NCI-H1048 (cell line): Measurements from ENCODE around the gene MAFF.
A peak's percentile ranks its signal among the peaks of the same experiment; 100 is the strongest.
"Not testable (repeated sequence)": the region's sequence is repeated elsewhere in the genome, so short reads cannot be mapped to it uniquely, and the experiment has no call there.

Experiments used
- DNase-seq: peaks from one replicate; lab custom pipeline; 2025; lab: John Stamatoyannopoulos, UW

Gene MAFF

DNA sequence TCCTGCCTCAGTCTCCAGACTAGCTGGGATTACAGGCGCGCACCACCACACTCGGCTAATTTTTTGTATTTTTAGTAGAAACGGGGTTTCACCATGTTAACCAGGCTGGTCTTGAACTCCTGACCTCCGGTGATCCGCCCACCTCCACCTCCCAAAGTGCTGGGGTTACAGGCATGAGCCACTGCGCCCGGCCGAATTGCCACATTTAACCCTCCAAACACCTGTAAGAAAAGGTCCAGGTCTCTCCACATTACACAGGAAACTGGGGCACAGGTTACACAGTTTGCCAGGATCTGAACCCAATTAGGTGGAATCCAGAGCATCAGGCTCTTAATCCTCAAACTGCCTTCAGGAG lies 24.2 kb upstream of the MAFF start:
- not testable (repeated sequence) for DNase-seq

DNA sequence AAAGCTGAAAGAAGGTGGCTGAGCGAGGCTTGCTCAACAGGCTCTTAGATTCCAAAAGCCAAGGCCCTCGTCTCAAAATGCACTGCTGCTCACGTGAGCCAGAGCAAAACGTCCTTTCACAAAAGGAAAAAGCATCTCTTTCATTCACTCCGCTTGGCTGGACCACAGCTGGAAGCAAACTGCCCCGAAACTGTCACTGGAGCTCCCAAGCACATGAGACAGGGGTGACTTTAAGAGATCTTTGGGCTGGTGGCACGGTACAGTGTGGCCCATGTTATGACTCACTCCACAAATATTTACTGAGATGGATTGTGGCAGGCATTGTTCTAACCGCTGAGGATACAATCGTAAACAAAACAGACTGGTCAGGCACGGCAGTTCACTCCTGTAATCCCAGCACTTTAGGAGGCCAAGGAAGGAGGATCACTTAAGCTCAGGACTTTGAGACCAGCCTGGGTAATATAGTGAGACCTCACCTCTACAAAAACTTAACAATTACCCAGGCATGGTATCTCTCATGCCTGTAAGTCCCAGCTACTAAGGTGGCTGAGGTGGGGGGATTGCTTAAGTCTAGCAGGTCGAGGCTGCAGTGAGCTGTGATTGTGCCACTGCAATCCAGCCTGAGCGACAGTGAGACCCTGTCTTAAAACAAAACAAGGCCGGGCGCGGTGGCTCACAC lies 23.7 kb upstream of the MAFF start:
- no peak for DNase-seq

DNA sequence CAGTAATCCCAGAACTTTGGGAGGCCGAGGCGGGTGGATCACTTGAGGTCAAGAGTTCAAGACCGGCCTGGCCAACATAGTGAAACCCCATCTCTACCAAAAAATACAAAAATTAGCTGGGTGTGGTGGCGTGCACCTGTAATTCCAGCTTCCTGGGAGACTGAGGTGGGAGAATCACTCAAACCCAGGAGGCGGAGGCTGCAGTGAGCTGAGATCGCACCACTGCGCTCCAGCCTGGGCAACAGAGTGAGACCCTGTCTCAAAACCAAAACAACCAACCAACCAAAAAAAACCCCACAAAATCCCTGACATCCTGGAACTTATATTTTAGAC lies 23.2 kb upstream of the MAFF start:
- DNase-seq: not testable (repeated sequence)

DNA sequence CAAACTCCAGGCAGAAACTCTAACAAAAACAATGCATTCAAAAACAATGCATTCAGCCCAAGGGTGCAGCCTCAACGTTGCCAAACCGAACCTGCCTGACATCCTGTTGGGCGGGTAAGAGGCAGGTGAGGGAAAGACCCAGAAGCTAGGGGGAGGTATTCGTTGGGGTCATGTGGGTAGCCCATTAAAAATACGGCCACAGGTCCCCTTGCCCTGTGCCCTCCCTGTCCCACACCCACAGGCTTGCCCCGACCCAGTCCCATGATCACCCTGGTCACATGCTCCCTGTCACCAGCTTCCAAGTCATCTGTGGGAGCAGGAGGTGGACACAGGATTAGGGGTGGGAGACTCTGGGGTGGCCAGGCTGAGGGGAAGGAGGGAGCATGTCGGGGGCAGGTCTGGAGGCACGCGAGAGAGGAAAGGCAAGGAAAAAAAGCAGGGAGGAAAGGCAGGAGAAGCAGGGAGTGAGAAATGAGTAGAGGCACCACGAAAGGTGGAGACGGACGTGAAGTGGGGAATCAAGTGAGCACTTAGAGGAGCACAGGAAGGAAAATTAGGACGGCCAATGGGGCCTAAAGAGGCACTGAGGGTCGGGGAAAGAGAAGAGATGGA lies 20.8 kb upstream of the MAFF start:
- DNase-seq: no peak

DNA sequence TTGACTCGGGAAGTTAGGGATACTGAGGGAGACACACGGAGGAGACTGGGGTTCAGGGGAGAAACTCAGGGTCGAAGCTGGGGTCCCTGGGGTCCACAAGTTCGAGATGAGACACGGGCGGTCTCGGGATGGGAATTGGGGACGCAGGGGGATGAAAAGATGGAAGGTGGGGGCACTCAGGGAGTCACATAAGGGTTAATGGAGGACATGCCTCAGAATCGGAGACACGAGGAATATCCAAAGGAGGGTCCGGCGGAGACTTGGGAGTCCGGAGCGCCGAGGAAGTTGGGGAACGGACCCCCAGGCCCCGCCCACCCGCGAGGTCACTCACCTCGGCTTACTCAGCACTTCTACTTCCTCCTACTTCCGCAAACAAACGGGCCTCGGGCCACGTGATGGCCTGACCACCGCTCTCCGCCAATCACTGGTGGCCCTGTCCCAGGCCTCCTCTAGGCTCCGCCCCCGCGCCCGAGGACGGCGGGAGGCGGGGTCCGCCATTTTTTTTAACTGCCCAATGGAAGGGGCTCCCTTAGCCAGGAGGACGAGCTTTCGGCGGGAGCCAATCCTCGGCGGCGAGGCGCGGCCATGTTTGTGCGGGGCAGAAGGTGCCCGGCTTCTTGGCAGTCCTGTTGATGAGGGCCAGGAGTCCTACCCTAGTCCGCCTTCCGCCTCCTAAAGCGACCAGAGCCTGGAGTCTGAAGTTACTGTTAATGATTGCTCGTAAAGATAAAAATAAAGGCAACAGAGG lies 20.2 kb upstream of the MAFF start, which contains the start of gene PLA2G6:
TSS of gene PLA2G6 (minus strand) at position 378 of the 748 bp plus-strand sequence. CDS start 12,404 bp downstream, outside the sequence.
- peak; percentile 96 for DNase-seq

DNA sequence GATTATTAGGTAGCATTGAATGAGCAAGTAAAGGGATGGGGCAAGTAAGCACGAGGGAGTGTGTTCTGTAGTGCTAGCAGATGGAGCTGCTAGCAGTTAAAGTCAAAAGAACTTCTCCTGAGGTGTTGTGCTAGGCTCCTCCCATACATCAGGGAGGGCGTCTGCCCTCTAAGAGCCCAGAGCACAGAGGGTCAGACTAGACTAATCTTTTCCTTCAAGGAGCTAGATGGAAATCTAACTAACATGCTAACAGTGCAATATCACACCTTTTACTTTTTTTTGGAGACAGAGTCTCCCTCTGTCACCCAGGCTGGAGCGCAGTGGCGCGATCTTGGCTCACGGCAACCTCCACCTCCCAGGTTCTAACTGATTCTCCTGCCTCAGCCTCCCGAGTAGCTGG lies 17.0 kb upstream of the MAFF start:
- DNase-seq: no peak

DNA sequence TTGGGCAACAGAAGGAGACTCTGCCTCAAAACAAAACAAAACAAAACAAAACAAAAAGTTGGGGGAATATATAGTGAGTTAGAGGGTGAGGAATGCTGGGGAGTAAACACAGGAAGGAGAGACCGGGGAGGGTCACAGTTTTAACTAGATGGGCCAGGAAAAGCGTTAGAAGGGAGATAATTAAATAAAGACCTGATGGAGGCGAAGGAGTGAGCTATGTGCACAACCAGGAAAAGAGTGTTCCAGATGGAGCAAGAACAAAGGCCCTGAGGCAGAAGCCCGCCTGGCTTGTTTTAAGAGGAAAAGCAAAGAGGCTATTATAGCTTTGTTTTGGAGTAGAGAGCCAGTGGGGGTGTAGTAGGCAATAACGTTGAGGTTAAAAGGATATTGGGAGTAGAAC lies 15.4 kb upstream of the MAFF start:
- DNase-seq: no peak

DNA sequence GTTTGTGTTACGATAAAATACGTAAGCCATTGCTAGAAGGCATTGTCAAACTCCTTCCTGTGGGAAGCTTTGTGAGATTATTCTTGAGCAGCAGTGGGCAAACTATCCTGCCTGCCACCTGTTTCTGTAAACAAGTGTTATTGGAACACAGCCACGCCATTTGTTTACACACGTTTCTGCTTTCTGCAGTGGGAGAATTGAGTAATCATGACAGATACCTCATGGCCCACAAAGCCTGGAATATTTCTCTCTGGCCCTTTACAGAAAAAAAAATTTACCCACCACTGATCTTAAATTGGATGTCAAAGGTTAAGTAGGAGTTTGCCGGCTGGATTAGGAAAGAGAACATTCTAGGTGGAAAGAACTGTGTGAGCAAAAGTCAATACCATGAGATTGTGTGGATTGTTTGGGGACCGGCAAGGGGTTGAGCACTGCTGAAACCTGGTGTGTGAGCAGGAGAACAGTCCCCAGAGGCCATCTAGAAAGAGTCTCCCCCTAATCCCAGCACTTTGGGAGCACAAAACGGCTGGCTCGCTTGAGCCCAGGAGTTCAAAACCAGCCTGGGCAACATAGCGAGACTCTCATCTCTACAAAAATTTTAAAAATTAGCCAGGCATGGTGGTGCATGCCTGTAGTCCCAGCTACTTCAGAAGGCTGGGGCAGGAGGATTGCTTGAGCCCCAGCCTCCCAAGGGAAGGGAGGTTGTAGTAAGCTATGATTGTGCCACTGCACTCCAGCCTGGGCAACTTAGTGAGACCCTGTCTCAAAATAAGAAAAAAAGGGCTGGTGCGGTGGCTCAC lies 14.2 kb upstream of the MAFF start:
- no peak for DNase-seq

DNA sequence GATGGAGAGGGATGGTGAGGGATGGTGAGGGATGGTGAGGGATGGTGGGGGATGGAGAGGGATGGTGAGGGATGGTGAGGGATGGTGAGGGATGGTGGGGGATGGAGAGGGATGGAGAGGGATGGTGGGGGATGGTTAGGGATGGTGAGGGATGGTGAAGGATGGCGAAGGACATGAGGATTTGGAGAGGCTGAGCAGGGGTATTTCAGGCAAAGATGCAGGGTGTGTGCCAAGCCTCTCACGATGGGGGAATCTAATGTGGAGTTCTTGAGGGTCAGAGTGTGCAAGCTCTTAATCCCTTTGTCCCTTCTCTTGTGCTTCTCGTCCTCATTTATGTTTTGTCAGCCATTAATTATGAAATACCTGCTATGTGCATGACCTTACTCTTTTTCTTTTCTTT lies 12.7 kb upstream of the MAFF start:
- no peak for DNase-seq

DNA sequence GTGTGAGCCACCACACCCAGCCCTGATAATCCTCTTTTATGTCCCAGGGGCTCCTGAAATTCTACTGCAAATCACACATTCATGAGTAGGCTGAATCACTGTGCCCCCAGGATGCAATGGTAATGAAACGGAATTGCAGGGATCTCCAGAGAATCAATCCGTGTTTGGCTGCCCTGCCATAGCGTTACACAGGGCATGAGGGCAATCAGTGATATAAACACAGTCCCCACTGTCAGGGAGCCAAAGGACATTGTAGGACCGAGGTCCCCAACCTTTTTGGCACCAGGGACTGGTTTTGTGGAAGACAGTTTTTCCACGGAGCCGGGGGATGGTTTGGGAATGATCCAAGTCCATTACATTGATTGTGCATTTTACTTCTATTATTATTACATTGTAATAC lies 11.2 kb upstream of the MAFF start:
- no peak for DNase-seq

DNA sequence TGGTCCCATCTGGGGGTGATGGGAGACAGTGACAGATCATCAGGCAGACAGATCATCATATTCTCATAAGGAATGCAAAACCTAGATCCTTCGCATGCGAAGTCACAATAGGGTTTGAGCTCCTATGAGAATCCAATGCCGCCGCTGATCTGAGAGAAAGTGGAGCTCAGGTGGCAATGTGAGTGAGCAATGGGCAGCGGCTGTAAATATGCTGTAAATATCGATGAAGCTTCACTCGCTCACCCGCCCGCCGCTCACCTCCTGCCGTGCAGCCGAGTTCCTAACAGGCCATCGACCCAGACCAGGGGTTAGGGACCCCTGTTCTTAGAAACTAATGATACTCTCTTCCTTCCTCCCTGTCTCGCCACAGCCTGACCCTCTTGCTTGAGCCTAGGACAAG lies 10.7 kb upstream of the MAFF start:
- DNase-seq: no peak

DNA sequence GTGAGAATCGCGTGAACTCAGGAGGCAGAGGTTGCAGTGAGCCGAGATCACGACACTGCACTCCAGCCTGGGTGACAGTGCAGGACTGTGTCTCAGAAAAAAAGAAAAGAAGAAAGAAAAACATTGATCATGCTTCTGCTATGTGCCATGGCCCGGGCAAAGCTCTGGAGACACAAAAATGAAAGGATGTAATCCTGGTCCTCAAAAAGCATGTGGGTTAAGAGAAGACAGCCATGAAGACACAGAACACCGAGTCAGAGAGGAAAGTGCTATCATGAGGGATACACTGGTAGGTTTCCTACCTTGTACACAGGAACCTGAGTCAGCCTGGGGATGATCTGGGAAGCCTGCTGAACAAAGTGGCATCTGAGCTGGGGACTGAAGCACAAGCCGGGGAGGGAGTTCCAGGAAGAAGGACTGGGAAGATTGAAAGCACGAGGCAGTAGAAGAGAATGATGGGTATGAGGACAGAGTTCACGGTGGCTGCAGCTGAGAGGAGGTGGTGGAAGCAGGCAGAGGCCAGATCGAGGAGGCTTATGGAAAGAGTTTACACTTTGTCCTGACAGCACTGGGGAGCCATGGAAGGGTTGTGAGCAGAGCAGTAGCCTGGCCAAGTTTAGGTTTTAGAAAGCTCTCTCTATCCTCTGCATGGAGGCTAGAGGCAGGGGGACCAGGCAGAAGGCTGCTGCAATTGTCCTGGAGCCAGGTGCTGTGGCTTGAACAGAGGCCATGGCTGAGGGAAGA lies 9.9 kb upstream of the MAFF start:
- DNase-seq: no peak

DNA sequence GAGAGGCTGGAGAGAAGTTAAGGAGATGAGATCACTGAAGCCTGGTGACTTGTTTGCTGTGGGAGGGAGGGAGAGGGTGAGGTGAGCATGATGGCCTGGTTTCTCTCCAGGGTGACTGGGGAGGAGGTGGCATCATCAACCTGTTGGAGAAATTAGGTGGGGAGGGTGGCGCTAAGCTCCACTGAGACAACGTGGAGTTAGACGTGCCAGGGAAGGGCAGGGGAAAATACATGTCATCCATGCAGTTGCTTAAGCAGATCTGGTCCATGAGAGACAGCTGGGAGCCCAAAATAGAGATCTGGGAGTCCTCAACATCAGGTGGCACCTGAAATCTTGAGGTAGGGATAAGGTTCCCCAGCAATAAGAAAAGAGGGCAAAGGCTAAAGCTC lies 9.3 kb upstream of the MAFF start:
- DNase-seq: no peak

DNA sequence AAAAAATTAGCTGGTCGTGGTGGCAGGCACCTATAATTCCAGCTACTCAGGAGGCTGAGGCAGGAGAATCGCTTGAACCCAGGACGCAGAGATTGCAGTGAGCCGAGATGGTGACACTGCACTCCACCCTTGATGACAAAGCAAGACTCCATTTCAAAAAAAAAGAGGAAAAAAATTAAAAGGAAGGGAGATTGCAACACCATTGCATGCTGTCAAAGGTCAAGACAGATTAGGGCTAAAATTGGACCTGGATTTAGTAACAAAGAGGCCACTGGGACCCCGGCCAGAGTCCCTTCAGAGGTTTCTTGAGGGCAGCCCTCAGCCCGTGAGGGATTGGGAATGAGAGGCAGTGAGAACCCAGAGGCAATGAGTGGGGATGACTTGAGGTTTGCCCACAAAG lies 8.2 kb upstream of the MAFF start:
- DNase-seq: no peak

DNA sequence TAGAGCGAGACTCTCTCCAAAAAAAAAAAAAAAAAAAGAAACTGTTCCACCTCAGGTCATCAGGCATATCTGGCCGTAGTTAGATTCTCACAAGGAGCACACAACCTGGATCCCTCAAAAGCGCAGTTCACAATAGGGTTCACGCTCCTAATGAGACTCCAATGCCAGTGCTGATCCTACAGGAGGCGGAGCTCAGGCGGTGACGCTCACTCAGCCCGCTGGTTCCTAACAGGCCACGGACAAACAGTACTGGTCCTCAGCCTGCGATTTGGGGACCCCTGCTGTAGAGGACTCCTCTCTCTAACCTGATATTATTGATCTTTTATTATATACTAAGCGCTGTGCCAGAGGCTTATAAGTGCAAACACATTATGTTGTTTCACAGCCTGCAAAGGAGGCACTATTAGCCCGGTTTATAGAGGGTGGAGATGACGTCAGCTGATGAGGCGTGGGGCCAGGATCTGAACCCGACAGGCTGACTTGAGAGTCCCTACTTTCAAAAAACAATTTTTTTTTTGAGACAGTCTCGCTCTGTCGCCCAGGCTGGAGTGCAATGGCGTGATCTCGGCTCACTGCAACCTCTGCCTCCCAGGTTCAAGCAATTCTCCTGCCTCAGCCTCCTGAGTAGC lies 4.9 kb upstream of the MAFF start:
- no peak for DNase-seq

DNA sequence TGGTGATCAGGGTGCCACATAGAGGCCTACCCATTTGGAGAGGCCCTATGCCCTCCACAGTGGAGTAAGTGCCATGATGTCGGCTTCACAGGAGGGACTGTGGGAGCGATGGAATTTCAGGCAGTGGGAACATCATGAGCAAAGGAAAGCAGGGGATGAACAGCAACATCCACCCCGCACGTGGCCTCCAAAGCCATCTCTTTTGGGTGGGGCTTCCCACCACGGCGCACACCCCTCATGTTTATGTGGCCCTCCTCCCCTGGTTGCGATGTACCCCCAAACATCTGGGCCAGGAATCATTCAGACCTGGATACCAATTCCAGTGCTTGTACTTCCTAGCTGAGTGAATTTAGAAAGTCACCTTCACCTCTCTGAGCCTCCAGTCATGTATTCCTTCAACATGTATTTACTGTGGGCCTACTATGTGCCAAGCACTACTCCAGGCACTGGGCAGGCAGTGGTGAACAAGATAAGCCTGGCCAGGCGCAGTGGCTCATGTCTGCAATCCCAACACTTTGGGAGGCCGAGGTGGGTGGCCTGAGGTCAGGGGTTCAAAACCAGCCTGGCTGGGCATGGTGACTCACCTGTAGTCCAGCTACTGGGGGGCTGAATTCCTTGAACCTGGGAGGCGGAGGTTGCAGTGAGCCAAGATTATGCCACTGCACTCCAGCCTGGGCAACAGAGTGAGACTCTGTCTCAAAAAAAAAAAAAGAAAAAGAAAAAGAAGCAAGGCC lies 1.8 kb upstream of the MAFF start:
- DNase-seq: no peak

DNA sequence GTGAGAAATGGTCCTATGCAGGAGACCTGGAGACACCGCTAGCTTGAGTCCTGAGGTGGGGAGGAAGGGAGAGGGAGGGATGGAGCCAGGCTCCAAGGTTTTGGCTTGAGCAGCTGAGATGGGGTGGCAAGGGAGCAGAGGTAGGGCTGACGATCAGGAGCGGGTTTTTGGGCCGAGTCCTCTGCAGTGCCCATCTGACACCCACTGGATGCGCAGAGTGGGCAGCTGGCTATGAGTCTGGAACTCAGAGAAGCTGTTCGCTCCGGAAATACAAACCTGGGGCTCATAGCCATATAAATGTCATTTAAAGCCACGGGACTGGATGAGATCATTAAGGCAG lies 453 bp upstream of the MAFF start:
- no peak for DNase-seq

DNA sequence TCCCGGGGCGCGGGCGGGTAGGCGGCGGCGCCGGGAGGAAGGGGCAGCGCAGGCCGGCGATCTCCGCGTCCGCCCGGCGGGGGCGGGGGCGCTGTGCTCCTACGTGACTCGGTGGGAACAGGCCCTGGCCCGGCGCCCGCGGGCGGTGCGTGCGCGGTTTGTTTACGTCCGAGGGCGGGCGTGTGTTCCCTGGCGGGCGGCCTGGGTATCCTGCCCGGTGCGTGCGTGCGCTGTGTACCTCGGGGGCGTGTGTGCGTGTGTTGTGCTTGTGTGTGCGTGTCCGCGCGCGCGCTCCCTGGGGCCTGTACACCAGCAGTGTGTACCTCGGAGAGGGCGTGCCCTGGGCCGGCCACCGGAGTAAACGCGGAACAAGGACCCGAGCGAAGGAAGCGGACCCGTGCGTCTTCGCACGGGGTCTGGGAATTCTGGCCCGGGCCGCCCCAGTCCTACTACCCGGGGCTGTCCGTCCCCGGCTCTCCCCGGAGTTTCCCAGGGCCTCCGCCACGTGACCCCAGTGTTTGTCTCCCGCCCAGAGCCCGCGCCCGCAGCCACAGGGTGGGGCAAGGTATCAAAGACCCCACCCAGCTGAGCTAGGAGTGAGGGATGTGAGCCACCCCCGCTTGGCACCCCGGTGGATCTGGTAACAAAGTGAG lies 769 bp downstream of the MAFF start:
- DNase-seq: no peak

DNA sequence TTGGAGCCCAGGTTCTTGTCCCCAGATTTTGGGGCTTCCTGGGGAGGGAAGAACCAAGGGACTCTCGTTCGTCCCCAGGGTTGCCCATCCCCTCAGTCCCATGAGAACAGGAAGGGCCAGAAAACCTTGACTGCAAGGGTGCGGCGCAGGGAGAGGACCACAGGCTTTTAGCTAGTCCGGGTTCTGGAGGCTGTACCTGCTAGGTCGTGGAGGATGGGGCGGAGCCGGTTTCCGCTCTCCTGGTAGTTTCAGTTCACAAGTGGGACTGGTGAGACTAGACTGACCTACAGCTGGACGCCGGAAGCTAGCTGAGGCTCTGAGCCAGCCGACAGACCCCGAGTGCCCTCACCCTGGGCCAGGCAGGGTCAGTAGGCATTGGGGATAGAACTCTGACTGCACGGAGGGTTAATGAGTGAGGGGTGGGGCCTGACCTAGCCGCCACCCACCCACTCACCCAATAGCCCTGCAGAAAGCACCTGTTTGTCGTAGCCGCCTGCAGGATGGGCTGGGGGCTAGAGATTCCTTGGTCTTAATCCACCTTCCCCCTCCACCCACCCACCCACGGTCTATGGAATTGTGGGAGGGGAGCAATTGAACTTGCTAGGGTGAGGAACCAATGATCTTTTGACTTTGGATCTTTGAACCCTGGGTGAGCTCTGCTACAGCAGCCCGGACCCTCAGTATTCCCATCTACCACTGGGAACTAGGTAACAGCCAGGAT lies 1.5 kb downstream of the MAFF start:
- no peak for DNase-seq
